HG02588 (cell line): ENCODE results near the gene HPSE2.
"Not testable (repeated sequence)": the region's sequence is repeated elsewhere in the genome, so short reads cannot be mapped to it uniquely, and the experiment has no call there.

Experiments
- ATAC-seq: cut with Tn5 transposase; IDR thresholded peaks from one replicate; pipeline ENCODE4 v1.9.1; 2021; ENCODE audit warnings: mild to moderate bottlenecking, moderate library complexity; ENCODE audit not compliant: unreplicated experiment

HPSE2 gene

DNA sequence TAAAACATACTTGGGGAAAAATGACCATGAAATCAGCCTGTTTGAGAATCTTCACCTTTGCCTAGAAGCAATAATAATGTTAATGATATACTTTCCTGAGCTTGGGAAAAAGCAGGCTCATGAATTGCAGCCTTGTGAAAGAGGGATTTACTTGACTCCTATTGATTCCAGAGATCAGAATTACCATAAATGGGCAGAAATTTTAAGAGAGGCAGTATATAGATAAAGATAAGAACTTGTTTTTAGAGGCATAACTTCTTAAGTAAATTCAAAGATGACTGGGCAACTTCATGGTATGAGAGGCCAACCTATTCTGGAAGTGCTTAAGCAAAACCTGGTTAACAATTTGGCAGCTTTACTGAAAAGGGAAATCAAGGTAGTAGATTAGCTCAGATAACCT, 225.4 kb downstream of the HPSE2 start:
- no peak for ATAC-seq

GRCh38 chr10:99008054-99008453, 227.6 kb downstream of the HPSE2 start:
- no peak for ATAC-seq

DNA sequence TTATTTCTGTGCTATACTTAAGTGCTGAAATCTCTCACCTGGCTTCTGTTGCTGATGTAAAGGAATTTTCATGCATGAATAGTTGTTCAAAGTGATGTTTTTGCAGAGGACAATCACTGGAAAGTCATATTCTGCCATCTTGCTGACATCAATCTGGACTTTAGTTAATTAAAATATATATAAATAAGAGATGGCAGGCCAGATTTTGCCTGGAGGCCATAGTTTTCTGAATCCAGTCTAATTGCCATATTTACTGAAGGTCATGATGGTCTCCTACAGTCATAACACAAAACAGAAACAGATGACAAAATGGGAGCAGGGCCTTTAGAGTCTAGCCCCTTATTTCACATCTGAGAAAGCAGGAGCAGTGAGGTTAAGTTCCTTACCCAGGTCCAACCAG, 228.2 kb downstream of the HPSE2 start:
- no peak for ATAC-seq

DNA sequence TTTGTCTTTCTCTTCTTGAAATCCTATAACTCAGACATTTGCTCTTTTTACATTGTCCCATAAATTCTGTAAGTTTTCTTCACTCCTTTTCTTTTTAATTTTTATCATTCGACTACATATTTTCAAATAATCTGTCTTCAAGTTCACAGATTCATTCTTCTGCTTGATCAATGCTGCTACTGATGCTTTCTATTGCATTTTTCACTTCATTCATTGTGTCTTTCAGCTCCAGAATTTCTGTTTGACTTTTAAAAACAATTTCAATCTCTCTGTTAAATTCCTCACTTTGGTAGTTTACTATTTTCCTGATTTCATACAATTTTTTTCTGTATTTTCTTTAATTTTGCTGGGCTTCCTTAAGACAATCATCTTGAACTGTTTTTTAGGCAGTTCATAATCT, 230.4 kb downstream of the HPSE2 start:
- ATAC-seq: no peak

- ATAC-seq: no peak
Observed at GRCh38 chr10:99004738-99005137, 230.9 kb downstream of the HPSE2 start.

GRCh38 chr10:99002392-99002791, 233.3 kb downstream of the HPSE2 start:
- ATAC-seq: no peak

- no peak for ATAC-seq
Observed at GRCh38 chr10:98997596-98997995, 238.1 kb downstream of the HPSE2 start.

GRCh38 chr10:98994030-98994429, 241.6 kb downstream of the HPSE2 start:
- ATAC-seq: peak; percentile 87

DNA sequence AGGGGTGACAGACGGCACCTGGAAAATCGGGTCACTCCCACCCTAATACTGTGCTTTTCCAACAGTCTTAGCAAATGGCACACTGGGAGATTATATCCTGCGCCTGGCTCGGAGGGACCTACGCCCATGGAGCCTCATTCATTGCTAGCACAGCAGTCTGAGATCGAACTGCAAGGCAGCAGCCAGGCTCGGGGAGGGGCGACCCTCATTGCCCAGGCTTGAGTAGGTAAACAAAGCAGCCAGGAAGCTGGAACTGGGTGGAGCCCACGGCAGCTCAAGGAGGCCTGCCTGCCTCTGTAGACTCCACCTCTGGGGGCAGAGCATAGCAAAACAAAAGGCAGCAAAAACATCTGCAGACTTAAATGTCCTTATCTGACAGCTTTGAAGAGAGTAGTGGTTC, 251.9 kb downstream of the HPSE2 start:
- not testable (repeated sequence) for ATAC-seq

DNA sequence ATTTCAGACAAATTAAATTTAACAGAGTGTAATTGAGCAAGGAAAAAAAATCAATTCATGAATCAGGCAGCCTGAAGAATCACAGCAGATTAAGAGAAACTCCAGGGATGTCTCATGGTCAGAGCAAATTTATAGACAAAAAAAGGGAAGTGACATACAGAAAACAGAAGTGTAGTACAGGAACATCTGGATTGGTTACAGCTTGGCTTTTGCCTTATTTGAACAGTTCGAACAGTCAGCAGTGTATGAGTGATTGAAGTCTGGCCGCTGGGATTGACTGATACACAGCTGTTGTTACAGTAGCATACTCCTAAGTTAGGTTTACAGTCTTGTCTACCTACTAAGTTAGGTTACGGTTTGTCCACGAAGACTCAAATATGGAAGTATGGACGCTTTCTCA, 255.3 kb downstream of the HPSE2 start:
- ATAC-seq: no peak

DNA sequence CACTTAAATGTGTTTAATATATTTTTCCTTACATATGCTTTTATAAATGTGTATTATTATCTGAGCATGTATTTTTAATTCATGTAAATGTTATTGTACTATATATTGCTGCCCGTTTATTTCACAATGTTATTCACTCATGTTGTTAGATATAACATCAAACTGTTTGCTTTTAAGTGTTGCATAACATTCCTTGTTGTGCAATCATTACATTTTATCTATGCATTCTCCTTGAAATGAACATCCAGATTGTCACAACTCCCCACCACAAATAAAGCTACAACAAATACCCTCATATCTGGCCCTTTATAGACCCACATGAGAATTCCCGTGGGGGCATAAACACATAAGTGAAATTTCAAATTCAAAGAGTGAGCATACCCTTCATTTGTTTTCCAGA, 264.2 kb downstream of the HPSE2 start:
- ATAC-seq: no peak

- ATAC-seq: no peak
Observed at GRCh38 chr10:98967601-98968000, 268.1 kb downstream of the HPSE2 start.

GRCh38 chr10:98963608-98964007, 272.0 kb downstream of the HPSE2 start:
- ATAC-seq: no peak

DNA sequence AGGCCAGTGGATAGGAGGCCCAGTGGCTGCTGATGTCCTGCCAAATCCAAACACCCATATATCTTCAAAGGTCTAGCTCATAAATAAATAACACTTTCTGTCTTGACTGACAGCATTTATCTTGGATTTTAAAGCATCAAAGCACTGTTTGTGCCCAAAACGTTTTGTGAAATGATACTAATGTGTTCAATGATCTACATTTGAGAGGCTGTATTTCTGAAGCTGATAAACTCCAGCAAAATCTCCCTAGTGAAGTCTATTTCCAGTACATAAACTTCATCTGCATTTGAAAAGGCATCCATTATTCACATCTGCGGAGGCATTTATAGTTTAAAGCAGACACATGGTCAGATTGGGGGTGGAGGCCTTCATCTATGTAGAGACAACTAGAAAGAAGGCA, 276.3 kb downstream of the HPSE2 start:
- no peak for ATAC-seq

- ATAC-seq: no peak
Observed at GRCh38 chr10:98957801-98958200, 277.9 kb downstream of the HPSE2 start.

- ATAC-seq: no peak
Observed at GRCh38 chr10:98956576-98957260, 278.9 kb downstream of the HPSE2 start.

GRCh38 chr10:98953251-98953650, 282.4 kb downstream of the HPSE2 start:
- no peak for ATAC-seq

GRCh38 chr10:98951269-98952000, 284.2 kb downstream of the HPSE2 start:
- ATAC-seq: no peak

DNA sequence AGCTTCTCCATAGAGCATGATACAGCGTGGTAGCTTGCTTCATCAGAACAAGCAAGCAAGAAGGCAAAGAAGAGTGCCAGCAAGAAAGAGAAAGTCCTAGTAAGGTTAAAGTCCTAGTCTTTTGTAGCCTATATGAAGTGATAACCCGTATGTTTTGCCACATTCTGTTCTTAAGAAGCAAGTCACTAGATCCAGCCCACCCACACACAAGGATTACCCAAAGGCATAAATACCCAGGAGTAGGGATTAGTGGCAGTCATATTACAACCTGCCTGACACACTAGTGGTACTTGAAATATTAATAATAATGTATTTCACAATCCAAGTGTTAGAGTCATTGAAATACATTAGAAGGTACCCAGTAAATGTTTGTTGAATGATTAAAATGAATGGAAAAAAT, 285.5 kb downstream of the HPSE2 start:
- no peak for ATAC-seq

GRCh38 chr10:98949306-98949705, 286.3 kb downstream of the HPSE2 start:
- no peak for ATAC-seq

GRCh38 chr10:98943681-98944080, 292.0 kb downstream of the HPSE2 start:
- ATAC-seq: no peak

- no peak for ATAC-seq
Observed at GRCh38 chr10:98929709-98930108, 305.9 kb downstream of the HPSE2 start.

DNA sequence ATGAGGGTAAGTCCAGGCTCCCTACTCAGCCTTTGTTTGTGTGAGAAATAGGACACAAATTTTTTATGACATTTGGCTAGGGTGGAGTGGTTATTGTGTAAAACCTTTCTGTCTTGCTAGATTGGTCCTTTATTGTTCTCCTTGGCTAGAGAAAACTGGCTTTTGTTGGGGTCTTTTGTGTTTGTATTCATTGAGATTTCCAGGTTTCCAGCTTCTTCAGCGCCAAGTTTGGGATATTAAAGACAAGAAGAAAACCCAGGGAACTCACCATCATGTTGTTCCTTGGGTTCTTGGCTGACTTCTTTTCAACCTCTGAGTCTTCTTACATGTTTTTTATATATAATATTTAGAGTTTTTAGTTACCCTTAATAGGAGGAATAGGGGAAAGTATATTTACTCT, 310.0 kb downstream of the HPSE2 start:
- no peak for ATAC-seq
